A549 (cell line): Measurements from ENCODE around the gene TRPM2.
"Not testable (repeated sequence)": the region's sequence is repeated elsewhere in the genome, so short reads cannot be mapped to it uniquely, and the experiment has no call there.

Experiments
- BHLHE40 ChIP-seq: IDR thresholded peaks from 2 replicates; pipeline ENCODE4 v1.6.1; 2012; ENCODE audit warnings: low read depth, low read length, inconsistent platforms
- CEBPB ChIP-seq, 2 experiments: fragments of >200 bp in 1 of 2; sonication (Bioruptor Twin) in 1 of 2; formaldehyde crosslinking in 1 of 2; IDR thresholded peaks; 2 replicates each; pipeline ENCODE4 v1.6.1; 2012 to 2016
- CHD2 ChIP-seq: fragments of 150-350 bp; IDR thresholded peaks from 2 replicates; pipeline ENCODE4 v1.6.1; 2014; ENCODE audit warnings: low read length; ENCODE audit not compliant: partially characterized antibody
- CHD4 ChIP-seq: fragments of 200-600 bp; sonication (generic); IDR thresholded peaks from 2 replicates; pipeline ENCODE4 v1.6.1; 2016; ENCODE audit warnings: antibody characterized with exemption, mild to moderate bottlenecking, borderline replicate concordance
- JUN ChIP-seq, 2 experiments: fragments of >200 bp; sonication (Bioruptor Twin); formaldehyde crosslinking; IDR thresholded peaks; 2 replicates in 1 of 2; 3 replicates in 1 of 2; pipeline ENCODE4 v1.6.1; 2016 to 2017
- MAFK ChIP-seq: fragments of 450-650 bp; IDR thresholded peaks from 2 replicates; pipeline ENCODE4 v1.6.1; 2014; ENCODE audit not compliant: partially characterized antibody
- NFE2L2 ChIP-seq: fragments of 150-350 bp; conservative IDR thresholded peaks from 2 replicates; pipeline ENCODE4 v1.6.1; 2014; ENCODE audit warnings: low read length
- POLR2A ChIP-seq: IDR thresholded peaks from 2 replicates; pipeline ENCODE4 v1.6.1; 2012; ENCODE audit warnings: mild to moderate bottlenecking, low read length
- RCOR1 ChIP-seq: fragments of 150-350 bp; IDR thresholded peaks from 2 replicates; pipeline ENCODE4 v1.6.1; 2014; ENCODE audit warnings: antibody characterized with exemption, low read length, low read depth
- REST ChIP-seq: fragments of 200-600 bp; sonication (generic); IDR thresholded peaks from 2 replicates; pipeline ENCODE4 v1.6.1; 2016; ENCODE audit warnings: antibody characterized with exemption, mild to moderate bottlenecking, moderate library complexity
- TF ChIP-seq, protein P1 (sequence below): fragments of >200 bp; sonication (Bioruptor Twin); formaldehyde crosslinking; IDR thresholded peaks from 3 replicates; pipeline ENCODE4 v1.5.1; 2016
- TF ChIP-seq, protein P2 (sequence below): fragments of >200 bp; sonication (Bioruptor Twin); formaldehyde crosslinking; IDR thresholded peaks from 3 replicates; pipeline ENCODE4 v1.6.1; 2016

DNA sequence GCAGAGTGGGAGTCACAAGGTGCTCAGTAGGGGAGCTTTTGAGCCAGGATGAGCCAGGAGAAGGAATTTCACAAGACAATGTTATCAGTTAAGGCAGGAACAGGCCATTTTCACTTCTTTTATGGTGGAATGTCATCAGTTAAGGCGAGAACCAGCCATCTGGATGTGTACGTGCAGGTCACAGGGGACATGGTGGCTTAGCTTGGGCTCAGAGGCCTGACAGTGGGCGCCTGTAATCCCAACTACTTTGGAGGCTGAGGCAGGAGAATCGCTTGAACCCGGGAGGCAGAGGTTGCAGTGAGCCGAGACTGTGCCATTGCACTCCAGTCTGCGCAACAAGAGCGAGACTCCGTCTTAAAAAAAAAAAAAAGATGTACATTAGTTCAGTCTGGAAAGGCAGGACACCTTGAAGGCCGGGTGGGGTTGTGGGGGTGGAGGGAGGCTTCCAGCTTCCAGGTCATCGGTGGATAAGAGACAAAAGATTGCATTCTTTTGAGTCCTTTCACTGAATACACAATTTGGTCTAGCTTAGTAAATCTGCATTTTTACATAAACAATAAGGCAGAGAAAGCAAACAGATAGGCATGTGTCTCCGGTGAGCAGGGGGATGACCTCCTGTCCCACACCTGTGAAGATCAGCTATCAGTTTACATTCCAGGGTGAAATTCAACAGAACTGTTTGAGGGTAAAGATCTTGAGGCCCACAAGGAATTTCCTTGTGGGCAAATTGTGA, 11.5 kb upstream of the TRPM2 start:
- TF ChIP-seq REST; CHD4; CHD2; CEBPB (IDR thresholded peaks at IDR 0.05); NFE2L2; POLR2A; RCOR1; MAFK; BHLHE40; JUN (IDR thresholded peaks at IDR 0.05): not testable (repeated sequence)
- TF ChIP-seq, protein P1, sequence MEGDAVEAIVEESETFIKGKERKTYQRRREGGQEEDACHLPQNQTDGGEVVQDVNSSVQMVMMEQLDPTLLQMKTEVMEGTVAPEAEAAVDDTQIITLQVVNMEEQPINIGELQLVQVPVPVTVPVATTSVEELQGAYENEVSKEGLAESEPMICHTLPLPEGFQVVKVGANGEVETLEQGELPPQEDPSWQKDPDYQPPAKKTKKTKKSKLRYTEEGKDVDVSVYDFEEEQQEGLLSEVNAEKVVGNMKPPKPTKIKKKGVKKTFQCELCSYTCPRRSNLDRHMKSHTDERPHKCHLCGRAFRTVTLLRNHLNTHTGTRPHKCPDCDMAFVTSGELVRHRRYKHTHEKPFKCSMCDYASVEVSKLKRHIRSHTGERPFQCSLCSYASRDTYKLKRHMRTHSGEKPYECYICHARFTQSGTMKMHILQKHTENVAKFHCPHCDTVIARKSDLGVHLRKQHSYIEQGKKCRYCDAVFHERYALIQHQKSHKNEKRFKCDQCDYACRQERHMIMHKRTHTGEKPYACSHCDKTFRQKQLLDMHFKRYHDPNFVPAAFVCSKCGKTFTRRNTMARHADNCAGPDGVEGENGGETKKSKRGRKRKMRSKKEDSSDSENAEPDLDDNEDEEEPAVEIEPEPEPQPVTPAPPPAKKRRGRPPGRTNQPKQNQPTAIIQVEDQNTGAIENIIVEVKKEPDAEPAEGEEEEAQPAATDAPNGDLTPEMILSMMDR = not testable (repeated sequence)
- TF ChIP-seq, protein P2, sequence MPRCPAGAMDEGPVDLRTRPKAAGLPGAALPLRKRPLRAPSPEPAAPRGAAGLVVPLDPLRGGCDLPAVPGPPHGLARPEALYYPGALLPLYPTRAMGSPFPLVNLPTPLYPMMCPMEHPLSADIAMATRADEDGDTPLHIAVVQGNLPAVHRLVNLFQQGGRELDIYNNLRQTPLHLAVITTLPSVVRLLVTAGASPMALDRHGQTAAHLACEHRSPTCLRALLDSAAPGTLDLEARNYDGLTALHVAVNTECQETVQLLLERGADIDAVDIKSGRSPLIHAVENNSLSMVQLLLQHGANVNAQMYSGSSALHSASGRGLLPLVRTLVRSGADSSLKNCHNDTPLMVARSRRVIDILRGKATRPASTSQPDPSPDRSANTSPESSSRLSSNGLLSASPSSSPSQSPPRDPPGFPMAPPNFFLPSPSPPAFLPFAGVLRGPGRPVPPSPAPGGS = not testable (repeated sequence)
